Stimulated activated CD8-positive, alpha-beta memory T cell treated with anti-CD3 and anti-CD28 coated beads, Interleukin-7, amount 100 ng/mL, for 24 hours (primary cell): ENCODE measurements around the gene CNPY3.

Source experiments
- DNase-seq: peaks from one replicate; pipeline ENCODE4 v3.0.0-alpha.2; 2020; ENCODE audit warnings: low read depth

CNPY3 gene

DNA sequence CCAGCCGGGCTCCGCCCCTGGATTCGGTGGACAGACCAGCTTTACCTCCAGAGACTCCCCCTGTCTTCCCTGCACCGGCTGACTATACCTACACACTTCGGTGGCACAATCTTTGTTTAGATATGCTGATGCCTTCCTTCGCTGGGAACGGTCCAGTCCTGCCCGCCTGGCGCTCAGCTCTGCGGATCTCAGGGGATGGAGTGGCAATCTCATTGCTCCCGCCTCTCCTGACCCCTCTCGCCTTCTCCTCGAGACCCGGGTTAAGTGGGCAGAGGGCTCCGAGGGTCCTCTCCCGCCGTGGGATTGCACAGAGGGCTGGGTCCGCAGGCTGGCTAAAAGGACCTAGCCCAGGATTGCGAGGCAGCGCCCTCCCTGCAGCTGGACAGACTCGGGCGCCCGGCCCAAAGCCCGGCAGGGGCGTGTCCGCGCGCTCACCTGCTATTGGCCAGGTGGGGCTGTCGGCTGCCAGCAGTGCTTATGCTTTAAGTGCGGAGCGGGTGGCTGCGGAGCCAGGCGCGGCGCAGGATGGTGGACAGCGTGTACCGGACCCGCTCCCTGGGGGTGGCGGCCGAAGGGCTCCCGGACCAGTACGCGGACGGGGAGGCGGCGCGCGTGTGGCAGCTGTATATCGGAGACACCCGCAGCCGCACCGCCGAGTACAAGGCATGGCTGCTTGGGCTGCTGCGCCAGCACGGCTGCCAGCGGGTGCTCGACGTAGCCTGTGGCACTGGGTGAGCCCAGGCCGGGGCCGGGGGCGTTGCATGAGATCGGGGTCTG lies 31.2 kb downstream of the CNPY3 start, which contains the start of gene GNMT:
Gene GNMT, plus strand, starts transcription at position 512 of the 777 bp plus-strand sequence. Its CDS starts 14 bp downstream, at position 526.
- DNase-seq: no peak

DNA sequence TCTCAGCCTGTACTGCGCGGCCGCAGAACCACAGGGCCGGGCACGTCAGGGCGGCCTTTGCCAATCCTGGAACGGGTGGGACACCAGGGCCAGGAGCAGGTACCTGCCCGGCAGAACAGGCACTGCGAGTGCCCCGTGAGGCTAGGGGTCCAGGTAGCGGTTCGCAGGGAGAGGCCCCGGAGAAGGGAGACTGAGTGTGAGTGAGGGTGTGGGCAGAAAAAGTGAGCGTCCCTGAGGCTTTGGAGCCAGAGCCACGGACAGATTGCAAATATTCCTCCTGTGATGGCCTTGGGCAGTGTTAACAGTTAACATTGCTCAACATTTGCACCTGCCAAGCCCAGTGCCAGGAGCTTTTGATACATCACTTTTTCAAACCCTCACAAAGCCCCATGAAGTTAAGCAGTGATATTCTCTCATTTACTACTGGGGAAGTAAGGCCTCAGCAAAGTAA lies 31.8 kb downstream of the CNPY3 start:
- no peak for DNase-seq

DNA sequence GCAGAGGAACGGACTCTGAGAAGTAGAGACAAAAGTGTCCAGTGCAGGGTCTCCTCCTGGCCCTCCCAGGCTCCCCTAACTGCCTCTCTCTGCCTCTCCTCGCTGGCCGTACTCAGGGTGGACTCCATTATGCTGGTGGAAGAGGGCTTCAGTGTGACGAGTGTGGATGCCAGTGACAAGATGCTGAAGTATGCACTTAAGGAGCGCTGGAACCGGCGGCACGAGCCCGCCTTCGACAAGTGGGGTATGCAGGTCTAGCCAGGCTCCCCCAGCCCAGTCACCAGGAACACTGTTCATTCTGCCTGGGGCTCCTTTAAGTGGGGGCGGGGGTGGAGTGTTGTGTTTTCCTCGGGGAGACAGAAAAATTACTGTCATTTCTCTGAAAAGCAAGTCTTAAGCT lies 32.8 kb downstream of the CNPY3 start:
- DNase-seq: no peak

DNA sequence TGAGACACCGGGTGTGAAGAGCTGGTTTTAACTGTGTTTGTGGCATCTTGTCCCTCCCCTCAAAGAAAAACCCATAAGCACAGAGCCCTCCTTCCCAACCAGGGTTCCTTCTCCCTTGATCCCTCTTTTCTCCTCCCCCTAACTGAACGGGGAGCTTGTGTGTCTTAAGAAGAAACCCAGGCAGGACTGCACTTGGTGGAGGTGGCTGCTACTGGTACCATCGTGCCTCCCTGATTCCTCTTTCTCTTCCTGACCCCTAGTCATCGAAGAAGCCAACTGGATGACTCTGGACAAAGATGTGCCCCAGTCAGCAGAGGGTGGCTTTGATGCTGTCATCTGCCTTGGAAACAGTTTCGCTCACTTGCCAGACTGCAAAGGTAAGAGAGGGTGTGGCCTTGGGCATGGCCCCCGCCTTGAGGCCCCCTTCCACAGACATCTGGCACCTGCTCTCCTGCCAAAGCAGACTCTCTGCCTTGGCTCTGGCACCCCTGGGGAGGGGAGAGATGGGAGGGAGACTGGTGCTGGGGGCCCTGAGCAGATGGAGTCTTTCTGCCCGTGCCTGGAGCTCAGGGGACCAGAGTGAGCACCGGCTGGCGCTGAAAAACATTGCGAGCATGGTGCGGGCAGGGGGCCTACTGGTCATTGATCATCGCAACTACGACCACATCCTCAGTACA lies 33.4 kb downstream of the CNPY3 start:
- DNase-seq: no peak

DNA sequence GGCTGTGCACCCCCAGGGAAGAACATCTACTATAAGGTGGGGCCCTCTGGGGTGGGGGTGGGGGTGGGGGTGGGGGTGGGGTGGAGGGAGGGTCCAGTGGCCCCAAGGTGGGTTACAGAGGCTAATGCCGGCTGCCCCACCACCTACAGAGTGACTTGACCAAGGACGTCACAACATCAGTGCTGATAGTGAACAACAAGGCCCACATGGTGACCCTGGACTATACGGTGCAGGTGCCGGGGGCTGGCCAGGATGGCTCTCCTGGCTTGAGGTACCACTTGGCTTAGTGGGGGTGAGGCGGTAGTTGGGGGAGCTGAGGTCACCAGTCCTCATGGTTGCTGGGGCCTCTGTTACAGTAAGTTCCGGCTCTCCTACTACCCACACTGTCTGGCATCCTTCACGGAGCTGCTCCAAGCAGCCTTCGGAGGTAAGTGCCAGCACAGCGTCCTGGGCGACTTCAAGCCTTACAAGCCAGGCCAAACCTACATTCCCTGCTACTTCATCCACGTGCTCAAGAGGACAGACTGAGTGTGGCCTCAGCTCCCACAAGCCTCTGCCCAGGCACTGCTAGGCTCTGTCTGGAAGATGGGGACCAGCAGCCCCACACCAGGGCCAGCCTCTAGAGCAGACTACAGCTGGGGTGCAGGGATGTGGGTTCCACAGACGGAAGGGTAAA lies 34.0 kb downstream of the CNPY3 start:
- DNase-seq: no peak

DNA sequence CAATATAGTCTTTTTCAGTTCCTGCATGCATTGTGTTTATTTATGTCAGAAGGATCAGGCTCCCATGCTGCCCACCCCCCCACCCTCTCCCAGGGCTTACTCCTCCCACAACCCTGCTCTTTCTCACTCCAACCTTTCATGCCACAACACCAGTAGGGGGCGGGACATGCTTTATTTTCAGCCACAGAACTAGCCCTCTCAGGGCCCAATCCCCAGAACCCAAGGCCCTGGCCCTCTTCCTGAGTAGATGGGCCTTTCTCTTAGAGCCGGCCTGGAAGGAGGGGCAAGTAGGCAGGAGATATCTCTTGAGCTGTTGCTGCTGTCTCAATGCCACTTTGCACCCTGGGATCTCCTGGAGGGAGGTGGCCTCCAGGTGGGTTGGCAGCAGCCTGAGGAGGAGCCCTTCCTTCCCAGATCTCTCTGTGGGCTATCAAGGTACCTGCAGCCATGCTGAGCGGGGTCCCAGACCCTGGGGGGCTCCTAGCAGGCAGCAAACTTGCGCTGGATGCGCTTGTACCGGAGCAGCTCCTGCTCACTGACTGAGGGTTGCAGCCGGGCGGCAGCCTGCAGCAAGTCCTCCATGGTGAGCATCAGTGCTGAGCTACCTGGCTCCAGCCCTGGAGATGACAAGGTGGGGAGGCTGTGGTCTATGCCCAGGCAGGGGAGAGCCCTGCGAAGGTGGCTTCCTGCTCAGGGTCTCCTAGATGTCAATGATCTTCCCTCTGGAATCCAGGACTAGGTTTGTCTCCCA lies 34.8 kb downstream of the CNPY3 start:
- DNase-seq: no peak

DNA sequence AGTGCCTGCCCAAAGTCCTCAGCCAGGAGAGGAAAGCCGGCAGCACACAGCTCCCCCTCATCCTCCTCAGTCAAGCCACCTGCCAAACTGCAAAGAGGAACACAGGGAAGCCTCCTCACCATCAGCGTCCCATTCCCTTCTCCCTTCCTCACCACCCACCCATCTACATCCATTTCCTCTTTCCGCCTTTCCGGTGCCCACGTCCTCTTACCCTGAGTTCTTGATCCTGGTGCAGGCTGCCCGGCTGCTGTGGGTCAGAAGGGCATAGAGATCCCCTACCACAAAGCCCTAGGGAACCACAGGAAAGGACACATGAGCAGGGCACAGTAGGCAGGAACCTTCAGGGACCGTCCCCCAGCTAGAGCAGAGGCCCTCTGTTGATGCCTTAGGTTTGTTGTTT lies 37.3 kb downstream of the CNPY3 start:
- no peak for DNase-seq

DNA sequence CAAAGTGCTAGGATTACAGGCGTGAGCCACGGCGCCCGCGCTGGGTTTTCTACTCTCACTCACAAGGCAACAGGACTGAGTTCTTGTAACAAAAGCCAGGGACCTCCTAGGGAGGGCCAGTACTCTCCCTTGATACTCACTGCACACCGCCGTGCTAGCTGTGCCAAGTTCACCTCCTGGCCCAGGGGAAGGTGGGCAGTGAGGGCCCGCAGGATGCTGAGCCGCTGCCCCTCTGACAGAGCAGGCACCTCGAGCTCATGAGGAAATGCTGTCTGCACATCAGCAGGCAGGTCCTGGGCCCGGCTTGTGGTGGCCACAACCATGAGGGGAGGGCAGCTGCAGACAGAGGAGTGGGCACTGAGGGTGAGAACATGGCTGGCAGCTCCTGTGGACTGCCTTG lies 37.9 kb downstream of the CNPY3 start:
- no peak for DNase-seq

DNA sequence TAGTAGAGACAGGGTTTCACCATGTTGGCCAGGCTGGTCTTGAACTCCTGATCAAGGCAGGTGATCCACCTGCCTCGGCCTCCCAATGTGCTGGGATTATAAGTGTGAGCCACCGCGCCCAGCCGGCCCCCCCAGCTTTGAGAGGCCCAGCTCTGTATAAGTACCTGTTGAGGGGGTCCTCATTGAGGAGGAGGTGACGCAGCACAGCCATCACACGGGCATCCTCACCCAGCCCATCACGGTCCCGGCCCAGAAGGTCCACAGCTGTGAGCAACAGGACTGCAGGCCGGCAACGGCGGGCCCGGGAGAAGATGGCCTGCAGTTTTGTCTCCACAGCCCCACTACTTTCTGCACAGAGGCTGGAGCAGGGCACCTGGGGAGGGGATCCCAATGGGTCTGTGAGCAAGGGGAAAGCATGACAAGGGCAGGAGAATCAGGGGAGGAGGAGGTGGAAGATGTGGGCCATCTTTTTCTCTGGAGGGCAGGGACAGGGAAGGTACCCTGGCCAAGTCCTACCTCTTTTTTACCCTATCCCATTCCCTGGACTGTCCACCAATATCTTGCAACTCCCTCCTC lies 38.9 kb downstream of the CNPY3 start:
- no peak for DNase-seq

DNA sequence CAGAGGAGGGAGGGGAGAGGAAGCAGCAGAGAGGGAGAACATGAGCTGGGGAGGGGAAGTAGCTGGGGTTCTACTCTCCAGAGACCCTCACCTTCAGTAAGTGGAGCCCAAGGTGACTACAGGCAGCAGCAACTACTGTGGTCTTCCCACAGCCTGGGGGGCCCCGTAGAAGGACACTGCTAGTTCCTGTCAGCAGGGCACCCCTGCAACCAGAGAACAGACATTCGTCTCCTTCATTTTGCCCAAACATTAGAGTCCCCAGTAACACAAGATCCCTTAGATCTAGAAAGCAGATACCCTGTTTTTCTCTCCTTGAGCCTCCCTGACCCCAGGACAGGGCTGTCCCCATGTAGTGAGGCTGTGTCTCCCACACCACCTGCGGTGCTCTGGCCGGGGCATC lies 39.5 kb downstream of the CNPY3 start:
- DNase-seq: no peak

DNA sequence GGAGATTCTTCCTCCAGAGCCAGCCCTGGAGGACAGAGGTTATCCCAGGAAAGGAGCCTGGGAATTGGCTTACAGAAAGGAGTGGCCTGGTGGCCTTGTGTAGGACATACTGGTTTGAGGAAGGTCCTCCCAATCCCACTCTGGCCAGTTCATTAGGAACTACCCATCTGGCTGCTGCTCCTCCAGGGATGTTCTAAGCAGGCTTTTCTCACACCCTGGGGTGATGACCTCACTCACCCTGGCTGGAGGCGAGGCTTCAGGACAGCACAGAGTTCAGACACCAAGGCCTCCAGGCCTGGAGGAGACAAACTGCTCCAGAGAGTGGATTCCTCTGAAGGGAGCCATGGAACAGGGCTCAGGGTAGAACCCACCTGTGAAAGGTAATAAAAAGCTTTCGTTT lies 40.2 kb downstream of the CNPY3 start:
- no peak for DNase-seq

DNA sequence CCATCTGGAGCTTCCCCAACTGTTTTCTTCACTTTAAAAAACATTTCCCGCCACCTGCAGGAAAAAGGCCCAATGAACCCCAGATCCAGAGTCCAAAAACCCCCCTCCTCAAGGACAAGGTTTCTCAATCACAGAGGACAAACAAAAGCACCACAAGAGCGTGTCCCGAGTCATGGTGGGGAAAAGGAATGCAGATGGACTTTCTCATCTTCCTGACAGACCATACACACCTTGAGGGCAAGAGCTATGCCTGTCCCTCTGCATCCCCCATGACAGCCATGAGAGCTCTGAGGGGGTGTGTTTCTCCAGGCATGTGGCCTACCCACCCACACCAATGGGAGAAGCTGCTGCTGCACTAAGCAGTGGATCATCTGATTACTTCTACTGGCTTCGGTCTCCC lies 40.7 kb downstream of the CNPY3 start:
- no peak for DNase-seq

DNA sequence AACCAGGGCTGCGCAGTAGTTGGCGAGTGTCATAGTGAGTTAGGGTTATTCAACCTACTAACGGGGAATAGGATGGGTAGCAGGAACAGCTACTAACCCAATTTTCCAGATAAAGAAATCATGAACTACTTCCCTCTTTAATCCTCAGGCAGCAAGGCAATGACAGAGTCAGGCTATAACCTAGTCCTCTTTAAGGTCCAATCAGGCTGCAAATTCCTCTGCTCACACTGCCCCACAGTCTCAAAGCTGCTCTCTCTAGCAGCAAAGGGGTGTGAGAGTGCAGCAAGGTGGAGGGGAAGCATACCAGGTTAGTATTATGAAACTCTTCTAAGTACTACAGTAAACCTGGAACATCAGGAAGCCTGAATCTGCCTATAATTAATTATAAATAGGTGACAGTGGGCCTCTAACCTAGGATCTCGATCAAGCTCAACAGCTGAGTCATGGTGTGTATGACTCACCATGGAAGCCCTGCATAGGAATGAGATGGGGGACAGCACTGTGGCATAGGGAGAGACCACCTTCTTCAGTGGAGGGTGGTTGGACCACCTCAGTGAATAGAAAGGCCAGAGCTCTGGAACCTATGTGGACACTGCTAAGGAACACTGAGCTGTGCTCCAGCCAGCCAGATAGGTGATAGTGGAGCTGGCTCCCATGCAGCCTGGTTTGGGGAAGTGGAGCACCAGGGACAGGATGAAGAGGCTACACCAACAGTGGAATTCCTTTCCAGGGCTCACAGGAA lies 41.8 kb downstream of the CNPY3 start:
- no peak for DNase-seq

DNA sequence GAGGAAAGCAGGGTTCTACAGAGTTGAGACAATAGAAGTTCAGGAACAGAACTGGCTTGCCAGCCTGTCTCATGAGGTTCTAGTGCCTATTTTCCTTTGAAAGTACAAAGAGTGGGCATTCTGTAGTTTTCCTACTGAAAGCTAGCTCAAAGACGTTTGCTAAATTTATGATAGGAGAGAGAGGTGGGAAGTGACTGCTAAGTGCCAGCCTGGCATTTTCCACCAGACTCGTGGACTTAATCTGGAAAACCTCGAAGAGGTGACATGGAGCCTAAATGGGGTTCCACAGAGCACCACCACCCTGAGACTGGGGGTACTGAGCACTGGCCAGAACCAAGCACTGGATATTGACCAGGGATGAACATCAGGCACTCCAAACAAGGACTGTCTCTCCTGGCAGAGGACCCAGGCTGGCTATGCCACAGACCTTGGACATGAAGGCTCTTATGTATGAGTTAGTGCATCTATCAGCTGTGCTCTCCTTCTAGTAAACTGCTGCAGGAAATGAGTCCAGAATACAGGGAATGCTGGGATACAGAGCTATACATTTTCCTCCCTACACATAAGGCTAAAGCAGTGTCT lies 42.6 kb downstream of the CNPY3 start:
- DNase-seq: no peak

DNA sequence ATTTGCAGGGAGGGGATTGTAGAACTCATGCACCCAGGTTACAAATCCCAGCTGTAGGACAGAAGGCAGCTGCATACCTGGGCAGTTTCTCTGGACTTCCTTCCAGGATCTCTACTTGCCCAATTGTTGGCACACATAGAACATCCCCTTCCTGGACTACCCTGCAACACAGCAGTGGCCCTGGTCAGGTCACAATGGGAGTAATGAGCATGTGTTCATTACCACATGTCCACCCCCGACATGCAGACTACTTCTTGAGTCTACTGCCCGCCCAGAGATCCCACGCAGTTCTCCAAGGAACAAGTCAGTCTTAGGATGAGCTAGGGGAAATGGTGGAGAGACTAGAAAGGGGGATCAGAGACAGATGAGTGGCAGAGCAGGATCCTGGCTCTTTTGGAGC lies 44.6 kb downstream of the CNPY3 start:
- DNase-seq: no peak

DNA sequence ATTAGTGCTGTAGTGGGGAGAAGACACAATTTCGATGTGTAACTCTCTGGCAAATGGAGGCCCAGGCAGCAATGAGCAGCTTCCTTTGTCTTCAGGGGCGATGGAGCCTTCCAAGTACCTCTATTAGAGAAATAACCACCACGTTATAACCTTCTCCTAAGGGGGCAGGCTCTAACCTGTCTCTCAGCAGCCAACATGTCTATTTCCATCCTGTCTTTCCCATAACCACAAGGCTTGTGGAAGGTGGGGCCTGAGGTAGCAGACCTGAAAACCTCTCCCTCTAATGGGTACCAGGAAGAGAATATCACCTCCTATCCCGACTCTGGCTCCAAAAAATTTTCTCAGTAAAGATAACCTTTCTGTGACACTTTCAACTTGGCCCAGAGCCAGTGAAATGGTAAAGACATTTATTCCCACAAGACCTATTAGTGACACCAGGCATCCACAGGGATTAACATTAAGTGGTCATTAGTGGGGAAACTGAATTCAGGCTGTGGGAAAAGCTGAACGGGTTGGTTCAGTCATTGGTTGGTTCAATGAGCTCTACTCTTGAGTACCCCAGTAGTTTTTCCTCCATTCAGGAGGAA lies 45.7 kb downstream of the CNPY3 start:
- DNase-seq: no peak

DNA sequence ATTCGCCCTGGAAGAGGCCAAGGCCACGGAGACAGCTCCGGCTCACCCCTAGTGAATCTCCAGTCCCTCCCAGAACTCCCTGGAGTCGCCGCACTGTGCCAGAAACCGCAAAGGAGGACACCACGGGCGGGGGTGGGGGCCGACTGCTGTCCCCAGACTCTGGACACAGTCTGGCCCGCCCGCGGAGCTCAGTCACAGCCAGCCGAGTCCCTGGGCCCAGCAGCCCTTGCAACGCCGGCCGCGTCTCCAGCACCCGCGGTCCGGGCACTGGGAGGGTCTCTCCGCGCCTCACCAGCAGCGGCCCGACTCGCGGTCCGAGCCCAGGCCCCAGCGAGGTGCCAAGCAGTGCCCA lies 49.2 kb downstream of the CNPY3 start:
- DNase-seq: no peak

DNA sequence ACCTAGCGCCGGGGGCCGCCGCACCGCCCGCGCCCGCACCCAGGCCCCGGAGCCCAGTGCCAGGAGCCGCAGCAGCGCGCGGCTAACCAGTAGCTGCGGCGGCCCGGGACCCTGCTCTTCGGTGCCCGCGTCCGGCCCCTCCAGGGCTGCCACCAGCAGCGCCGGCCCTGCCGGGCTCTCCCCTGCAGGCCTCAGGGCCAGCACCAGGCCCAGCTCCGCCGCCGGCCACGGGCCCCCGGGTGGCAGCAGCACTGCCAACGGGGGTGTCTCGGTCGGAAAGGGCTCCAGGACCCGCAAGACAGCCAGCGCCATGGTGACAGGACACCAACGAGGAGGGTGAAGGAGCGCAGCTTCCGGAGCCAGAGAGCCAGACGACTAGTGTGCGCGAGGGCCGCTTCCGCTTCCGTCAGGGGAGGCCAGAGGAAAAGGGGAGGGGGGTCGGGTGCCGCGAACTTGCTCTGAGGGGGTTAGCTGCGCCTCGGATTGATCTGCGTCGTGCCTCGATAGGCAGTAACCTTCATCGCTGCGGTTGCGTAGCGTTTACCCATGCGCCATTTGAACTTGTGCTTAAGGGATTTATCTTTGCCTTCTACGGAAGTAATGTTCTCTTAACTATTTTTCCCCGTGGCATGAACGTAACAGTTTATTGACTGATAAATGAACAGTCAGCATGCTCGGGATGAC lies 49.7 kb downstream of the CNPY3 start, which contains the start of gene PEX6:
Gene PEX6, minus strand, starts transcription at position 343 of the 684 bp plus-strand sequence. Its CDS starts 31 bp downstream, at position 312.
- peak; percentile 80 for DNase-seq

DNA sequence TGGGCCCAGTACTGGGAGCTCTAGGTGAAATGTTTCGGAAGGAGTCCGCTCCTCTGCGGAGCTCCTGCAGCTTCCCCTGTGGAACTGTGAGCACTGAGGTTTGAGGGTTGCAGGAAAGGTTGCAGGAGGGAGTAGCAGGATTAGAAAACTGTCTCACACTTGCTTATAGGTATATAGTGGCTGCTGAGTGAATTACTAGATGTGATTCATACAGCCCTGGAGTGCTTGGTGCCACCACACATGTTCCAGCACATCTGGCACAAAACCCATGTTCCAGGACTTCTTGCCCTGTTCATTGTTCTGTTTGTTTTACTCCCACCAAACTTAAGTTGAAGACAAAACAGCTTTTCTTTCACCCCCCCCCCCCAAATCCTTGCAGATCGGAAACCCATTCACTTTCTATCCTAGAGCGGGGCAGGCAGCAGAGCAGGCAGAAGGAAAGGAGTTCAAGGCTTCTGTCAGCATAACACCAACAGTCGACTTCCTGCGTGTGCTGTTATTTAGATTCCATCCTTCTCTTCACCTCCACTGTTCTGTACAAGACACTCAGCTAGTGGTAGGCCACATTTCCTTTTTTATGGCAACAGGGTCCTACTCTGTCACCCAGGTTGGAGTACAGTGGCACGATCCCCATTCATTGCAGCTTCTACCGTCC lies 50.4 kb downstream of the CNPY3 start:
- DNase-seq: no peak
